ENCODE results near the gene SKIDA1.

DNA sequence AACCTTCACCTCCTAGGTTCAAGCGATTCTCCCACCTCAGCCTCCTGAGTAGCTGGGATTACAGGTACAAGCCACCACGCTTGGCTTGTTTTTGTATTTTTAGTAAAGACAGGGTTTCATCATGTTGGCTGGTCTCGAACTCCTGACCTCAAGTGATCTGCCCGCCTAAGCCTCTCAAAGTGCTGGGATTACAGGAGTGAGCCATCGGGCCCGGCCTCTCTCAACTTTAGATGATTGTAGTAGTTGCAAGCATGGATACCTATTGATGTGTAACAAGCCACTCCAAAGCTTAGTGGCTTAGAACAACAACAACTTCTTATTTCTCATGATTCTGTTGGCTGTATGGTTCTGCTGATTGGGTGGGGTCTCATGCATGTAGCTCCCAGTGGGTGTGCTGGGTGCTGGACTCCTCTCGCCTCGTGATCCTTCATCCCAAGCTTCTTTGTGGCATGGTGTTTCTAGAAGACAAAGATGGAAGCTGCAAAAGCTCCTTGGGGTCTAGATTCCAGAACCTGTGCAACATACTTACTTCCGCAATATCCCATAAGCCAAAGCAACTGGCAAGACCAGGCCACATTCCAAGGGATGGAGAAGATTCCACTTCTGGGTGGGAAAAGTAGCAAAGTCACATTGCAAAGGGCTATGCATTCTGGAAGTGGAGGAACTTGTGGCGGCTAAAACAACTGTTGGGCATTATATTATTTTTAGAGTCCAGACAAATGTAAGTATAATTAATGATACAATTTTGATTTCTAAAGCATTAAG, 37.9 kb downstream of the SKIDA1 start:
- no peak for TF ChIP-seq CTCF (IDR thresholded peaks at IDR 0.05)
- TF ChIP-seq POLR2A (IDR thresholded peaks at IDR 0.05) = no peak
